GM12873 (cell line): ENCODE data around the gene EFHD2.

Experiments
- CTCF ChIP-seq: IDR thresholded peaks from 2 replicates; pipeline ENCODE4 v1.5.1; 2012; ENCODE audit warnings: low read depth, mild to moderate bottlenecking, moderate library complexity, low read length, control low read depth; ENCODE audit not compliant: insufficient read depth; ENCODE audit errors: missing control alignments

Gene EFHD2

GRCh38 chr1:15370781-15371520 lies 38.7 kb upstream of the EFHD2 start:
- no peak for TF ChIP-seq CTCF

GRCh38 chr1:15371610-15372545 lies 37.8 kb upstream of the EFHD2 start:
- no peak for TF ChIP-seq CTCF

GRCh38 chr1:15378729-15379128 lies 31.0 kb upstream of the EFHD2 start:
- TF ChIP-seq CTCF = no peak

DNA sequence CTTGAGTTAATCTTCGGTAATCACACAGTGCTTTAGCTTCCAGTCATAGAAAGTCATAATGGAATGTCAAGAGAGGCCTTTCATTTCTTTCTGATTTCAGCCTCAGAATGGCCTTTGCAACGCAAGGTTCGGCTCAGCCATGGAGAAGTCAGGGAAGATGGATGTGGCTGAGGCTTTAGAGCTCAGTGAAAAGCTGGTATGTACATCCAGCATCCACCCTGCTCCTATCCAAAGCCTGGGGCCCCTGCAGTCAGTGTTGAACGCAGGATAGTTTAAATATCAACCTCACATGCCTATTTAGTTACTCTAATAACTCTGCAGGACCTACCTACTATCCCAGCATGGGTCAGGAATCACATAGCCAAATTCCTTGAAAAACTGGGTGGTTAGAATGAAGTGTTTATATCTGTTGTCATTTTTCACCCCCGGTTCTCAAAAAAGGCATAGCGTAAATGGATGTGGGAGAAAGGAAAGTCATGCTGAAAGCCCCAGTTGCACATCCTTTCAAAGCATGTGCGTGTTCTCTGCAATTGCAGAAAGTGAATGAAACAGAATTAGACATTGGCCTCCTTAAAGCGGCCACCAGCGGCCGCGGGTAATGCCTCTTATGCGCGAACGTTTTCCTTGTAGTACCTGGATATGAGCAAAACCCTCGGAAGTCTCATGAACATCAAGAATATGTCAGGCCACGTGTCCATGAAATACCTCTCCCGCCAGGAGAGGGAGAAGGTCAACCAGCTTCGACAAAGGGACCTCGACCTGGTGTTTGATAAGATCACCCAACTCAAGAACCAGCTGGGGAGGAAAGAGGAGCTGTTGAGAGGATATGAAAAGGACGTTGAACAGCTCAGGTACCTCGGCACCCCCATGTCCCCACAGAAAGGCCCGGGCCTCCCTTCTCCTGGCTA lies 28.8 kb upstream of the EFHD2 start:
- TF ChIP-seq CTCF = no peak

- no peak for TF ChIP-seq CTCF
These were observed 27.9 kb upstream of the EFHD2 start for GRCh38 chr1:15381805-15382204.

DNA sequence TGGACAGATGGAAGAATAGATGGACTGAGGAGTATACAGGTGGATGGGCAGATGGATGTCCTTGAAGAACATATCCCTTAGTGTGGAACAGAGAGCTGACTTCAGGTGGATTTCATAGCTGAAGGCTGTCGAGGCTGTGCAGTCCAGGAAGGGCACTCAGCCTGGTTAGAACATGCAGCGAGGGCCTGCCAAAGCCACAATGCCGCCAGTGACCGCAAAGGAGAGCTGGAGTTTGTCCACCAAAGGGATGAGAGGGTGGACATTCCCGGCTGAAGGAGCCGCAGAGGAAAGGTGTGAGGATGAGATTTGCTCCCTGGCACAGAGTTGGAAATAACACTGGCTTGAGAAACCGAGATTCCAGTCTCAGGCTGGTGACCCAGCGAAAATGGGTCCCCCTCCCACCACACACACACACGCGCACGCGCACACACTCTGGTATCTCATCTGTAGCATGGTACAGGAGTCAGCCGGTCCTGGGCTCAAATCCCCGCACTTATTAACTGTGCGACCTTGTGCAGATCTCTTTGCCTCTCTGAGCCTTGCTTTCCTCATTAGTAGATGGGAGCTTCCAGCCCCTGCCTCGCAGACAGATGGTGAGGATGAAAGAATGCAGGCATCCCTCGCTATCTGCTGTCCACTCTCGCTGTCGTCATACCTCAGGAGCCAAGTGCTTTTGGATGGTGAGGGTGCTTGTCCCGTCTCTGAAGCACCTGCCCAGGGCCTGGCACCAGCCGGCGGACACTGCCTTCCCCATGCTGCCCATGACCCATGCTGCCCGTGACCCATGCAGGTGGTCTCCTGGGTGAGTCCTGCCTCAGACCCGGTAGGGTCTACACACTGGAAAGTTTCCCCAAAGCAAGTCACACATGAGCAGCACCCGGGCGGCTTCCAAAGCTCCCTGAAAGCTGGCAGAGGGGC lies 26.8 kb upstream of the EFHD2 start:
- no peak for TF ChIP-seq CTCF
